NCI-H524 treated with DMSO at 0.1 percent for 48 hours (cell line): ENCODE results near the gene VRK2.
"Not testable (repeated sequence)": the region's sequence is repeated elsewhere in the genome, so short reads cannot be mapped to it uniquely, and the experiment has no call there.

Experiments used
- DNase-seq: peaks from one replicate; lab custom pipeline; 2025; lab: John Stamatoyannopoulos, UW

Gene VRK2

DNA sequence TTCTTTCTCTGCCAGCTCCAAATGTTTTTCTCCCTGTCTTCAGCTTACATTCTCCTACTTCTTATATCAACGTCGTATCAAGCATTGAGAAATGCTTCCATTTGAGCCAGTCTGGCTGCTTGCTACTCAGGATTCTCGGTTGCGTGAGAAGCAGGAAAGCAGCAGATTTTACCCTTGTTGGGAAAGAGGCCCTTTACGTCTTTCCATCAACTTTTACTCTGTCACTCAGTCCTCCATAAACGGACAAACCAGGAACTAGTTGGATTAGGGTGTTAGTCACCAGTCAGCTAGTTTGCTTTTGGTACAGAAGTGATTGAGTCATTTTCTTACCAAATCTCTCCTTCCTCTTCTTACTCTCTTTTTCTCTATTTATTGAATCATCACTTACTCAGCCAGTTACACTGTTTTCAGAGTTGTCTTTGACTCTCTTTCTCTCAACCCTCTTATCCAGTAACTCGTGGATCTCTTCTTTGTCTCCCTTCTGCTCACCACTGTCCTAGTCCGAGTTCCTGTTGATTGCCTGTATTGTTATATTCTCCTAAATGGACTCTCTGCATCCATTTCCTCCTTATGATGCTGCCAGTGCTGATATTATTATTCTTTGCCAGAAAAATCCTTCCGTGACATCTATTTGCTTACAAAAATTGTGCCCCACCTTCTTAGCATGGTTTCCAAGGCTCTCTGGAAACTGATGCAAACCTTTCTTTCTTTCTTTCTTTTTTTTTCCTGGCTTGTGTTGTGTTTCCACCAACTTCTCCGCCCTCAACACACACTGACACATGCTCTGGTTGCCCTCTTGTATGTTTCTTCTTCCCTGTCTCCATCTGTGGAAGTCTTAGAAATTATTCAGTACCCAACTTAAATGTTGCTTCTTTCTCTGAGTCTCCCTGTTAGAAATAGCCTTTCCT is 61.5 kb downstream of the VRK2 start:
- DNase-seq: no peak

DNA sequence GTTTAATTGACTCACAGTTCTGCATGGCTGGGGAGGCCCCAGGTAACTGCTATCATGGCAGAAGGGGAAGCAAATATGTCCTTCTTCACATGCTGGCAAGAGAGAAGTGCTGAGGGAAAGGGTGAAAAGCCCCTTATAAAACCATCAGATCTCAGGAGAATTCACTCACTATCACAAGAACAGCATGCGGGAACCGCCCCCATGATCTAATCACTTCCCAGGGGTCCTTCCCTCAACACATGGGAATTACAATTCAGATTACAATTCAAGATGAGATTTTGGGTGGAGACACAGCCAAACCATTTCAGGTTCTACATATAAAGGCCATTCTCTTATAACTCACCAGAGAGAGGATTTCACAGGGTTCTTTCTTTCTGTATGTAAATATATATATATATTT is 62.9 kb downstream of the VRK2 start:
- DNase-seq: no peak

DNA sequence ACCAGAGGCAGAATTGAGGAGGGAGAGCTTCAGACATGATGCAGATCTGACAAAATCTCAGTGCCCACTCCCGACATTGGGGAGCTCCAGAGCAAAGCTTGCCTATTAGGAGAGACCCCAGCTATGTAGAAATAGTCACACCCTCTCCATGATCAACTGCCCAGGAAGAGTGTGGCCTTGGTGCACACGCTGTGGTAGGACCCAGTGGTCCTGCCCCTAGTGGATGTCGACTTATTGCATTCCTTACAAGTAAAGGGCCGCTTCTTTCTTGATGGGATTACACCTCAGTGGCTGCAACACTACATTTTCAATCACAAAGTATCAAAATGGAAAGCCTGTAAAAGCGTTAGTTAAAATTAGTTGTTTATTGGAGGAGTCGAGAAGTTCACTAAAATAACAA is 64.2 kb downstream of the VRK2 start:
- no peak for DNase-seq

DNA sequence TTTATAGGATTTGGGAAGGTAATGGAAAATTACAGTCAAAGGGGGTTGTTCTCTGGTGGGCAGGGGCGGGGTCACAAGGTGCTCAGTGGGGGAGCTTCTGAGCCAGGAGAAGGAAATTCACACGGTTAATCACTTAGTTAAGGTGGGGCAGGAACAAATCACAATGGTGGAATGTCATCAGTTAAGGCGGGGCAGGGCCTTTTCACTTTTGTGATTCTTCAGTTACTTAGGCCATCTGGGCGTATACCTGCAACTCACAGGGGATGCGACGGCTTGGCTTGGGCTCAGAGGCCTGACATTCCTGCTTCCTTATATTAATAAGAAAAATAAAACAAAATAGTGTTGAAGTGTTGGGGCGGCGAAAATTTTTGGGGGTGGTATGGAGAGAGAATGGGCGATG is 67.0 kb downstream of the VRK2 start:
- not testable (repeated sequence) for DNase-seq

DNA sequence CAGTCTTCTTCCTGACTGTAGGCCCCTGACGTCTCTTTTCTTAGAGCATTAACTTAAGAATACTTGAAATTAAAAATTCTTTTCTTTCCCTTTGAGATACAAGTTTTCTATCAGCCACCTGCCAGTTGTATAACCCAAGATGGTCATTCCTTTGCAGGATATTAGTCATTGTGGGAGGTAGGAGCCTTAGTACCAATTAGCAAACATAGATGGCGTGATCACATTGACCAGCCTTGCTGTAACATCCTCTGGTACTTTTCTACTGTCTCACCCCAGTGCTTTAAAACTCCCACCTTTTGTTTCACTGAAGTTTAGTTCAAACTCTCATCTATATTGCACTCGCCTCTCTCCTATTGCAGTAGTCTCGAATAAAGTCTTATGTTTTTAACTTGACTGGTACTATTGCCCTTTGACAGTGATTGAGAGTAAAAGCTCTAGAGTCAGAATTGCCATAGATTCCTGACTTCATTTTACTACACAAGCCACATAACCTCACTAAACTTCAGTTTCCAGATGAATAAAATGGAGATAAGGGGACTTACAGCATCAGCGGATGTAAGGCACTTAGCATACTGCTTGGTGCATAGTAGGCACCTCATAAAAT is 74.1 kb downstream of the VRK2 start:
- DNase-seq: no peak

DNA sequence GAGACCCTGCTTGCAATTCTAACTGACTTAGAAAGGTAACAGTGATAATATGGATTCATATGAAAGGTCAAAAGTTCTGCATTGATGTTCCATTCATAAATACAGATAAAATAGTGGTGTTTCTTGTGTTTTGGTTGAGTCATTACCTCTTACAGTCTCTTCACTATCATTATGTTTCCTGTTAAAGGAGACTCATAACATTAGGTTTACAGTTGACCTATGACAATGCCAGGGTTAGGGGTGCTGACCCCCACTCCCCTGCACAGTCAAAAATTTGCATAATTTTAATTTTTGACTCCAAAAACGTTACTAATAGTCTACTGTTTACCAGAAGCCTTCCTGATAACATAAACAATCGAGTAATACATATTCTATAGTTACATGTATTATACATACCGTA is 75.4 kb downstream of the VRK2 start:
- DNase-seq: no peak

DNA sequence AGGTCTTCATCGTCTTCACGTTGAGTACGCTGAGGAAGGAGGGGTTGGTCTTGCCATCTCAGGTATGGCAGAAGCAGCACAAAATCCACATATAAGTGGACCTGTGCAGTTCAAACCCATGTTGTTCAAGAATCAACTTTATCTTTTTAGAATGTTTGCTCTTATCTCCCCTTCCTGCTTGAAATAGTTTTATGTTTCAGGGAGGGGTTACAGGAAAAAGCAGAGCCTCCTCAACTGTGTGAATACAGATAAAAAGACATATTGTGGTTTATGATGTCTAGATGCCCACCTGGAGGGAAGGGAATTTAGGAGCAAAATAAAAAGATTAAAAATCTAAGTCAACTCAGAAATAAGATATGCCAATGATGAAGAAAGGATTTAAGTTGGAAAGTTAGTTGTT is 75.9 kb downstream of the VRK2 start:
- no peak for DNase-seq

DNA sequence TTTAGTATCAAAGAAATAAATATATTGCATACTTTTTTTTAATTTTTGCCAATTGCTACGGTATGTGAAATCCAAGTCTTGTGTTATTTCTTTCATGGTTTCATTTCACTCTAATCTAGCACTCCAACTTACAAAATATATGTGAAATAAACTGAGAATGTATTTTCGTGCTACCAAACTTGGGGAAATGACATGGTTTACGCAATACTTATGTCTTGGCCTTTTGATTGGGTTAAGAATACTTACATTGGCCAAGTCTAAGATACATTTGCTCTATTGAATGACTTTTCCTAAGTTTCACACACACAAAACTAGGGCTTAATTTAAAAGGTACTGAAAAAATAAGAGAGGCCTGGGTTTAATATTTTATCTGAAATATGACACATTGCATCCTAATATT is 80.5 kb downstream of the VRK2 start:
- DNase-seq: no peak

DNA sequence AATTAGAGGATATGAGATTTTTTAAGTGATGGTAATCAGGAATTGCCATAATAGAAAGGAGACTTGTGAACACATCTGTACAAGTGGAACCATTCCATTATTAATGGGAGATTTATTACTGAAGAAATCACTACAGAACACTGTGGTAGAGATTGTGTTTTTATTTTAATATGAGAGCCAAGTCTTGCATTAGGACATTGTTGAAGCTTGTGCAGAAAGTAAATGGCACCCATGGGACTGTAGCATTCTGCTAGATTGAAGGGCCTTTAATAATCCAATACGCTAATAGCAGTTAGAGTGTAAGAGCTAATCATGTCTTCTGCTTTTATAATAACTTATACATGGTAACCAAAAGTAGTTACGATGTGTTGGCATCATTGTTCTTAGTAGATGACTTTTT is 83.6 kb downstream of the VRK2 start:
- no peak for DNase-seq

DNA sequence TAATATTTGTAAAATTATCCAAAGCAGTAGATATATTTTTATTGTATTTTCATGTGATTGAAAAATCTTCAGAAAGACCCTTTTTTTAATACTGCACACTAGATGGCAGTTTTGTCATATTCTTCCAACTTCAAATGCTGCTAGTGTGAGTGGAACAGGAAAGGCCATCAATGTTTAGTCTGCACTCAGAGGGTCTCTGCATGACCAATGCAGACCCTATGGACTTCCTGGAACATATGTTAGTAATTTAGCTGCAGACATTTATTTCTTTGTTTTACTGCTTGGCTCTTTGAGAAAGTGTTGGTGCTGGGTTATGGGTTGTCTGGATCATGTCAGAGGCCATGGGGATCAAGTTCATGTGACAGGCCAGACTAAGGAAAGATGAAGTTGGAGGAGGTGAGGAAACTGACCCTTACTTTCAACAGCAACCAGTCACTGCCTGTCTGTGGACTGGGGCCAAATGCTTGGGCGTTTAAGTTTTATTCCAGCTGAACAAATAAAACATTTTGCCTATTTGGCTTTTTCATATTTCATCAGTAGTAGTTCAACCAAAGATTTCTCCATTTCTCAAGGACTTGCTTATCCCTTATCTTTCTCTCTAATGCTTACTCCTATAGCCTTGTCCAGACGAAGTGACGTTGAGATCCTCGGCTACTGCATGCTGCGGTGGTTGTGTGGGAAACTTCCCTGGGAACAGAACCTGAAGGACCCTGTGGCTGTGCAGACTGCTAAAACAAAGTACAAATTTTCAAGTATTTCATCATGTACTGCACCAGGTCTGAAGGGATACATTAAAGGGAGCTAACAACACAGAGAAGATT is 84.8 kb downstream of the VRK2 start:
- no peak for DNase-seq

DNA sequence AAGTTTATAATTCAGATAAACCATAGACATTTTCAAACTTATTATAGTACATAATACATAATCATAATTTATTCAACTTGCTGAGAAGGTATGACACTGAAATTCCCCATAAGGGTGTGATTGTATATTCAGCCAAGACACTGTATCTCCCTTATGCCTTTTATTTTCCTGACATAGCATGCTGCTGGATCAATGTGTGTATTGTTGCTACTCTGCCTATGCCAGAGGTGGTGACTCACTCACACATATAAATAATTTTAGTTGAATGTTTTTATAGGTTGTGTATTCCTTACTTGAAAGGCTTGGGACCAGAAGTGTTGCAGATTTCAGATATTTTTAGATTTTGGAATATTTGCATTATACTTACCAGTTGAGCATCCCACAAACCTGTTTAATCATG is 86.8 kb downstream of the VRK2 start:
- DNase-seq: no peak

DNA sequence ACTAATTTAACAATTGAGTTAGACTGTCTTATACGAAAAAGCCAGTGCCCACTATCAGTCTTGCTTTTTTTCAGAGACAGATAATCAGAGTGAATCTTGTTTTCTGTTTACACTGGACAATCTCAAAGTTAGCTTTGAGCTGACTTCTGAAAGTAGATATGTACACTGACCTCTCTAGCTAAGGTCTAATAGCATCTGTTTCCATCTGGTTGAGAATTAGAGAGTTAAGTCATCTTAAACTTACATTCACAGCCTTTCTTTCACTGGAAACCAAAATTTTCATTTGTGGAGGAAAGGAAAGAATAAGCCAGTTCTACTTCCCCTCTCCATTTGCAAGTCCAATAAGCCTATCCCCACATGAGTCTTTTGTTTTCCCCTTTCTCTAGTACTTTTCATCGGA is 89.3 kb downstream of the VRK2 start:
- no peak for DNase-seq

DNA sequence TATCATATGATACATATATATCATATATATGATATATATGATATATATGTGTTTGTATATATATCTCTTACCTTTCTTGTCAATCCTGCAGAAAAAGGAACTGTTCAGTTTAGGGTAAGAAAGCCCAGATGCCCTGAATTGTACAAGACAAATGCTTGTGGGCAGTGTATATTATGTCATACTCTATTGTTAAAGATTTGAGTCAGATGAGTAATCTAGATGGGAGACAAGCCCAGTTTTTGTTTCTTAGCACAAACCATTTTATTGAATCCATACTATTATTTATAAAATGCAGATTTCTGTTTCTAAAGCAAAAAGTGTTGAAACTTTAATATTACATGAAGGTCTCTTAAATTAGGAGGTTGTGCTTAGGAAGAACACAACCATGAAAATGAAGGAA is 90.6 kb downstream of the VRK2 start:
- DNase-seq: no peak

DNA sequence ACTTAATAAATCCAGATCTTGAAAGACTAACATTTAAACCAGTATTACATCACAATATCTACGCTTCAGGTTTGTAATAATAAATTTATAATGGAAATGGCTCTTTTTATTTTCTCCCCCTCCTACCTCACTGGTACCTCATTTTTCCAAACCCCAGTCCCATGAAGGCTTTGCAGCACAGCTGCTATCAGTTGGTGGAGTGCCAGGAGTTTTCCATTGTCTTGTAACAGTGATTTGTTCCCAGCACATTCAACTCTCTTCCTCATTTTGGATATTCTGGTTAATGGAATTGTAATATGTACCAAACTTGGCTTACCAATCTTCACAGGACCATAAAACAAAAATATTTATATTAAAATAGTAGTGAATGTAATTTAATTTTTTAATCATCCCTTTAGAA is 91.2 kb downstream of the VRK2 start:
- DNase-seq: no peak

DNA sequence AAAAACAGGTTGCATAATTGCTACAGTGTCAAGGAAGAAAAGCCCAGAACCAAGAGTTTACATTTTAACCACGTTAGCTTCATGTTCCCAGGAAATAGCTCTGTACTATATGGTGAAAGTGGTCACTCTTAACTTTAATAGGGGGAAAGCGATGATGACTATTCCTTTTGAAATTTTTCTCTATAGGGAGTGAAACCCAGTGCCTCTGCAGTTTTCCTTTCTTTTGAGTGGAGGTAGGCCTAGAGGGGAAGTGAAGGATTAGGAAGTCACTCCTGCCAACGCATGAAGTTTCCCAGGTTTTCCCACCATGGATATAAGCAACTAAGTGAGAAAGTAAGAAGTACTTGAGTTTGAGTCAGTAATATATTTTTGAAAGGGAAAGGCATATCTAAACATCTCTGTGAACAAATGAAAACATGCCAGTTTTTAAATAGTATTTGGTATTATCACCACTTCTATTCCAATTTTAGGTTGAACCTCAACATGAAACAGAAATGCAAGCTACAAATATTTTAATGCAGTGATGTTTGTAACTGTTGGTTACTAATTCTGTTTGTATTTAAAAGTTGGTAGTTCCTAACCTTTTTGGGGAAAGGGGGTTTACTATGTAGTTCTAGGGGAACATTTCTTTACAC is 91.9 kb downstream of the VRK2 start:
- no peak for DNase-seq

DNA sequence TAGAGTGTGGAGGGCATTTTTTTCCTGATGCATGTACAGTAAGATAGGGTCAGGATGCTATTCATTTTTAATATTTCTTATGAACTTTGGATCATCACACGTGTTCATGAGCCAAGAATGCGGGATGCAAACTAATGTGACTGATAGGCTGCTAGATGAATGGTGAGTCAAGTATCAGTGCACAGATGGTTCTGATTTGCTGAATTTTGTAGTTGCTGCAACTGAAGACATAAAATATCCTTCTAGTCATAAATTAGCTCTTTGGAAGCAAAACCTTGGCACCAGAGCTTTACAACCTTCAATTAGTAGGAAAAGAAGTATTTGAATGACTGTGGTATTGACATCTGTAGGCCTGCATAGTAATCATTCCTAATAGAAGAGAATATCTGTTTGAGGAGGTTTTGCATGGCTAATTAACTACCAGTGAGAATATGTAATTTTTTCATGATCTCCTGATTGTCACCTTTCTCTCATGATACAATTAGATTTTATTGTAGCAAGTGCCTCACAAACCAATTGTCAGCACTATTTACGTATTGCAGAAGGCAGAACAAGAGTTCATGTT is 94.0 kb downstream of the VRK2 start:
- DNase-seq: no peak

DNA sequence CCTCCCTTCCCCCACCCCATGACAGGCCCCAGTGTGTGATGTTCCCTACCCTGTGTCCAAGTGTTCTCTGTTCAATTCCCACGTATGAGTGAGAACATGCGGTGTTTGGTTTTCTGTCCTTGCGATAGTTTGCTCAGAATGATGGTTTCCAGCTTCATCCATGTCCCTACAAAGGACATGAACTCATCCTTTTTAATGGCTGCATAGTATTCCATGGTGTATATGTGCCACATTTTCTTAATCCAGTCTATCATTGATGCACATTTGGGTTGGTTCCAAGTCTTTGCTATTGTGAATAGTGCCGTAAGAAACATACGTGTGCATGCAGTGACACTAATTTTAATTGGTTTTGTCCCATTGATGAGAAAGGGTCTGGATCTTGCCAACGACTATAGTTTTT is 99.2 kb downstream of the VRK2 start:
- not testable (repeated sequence) for DNase-seq

DNA sequence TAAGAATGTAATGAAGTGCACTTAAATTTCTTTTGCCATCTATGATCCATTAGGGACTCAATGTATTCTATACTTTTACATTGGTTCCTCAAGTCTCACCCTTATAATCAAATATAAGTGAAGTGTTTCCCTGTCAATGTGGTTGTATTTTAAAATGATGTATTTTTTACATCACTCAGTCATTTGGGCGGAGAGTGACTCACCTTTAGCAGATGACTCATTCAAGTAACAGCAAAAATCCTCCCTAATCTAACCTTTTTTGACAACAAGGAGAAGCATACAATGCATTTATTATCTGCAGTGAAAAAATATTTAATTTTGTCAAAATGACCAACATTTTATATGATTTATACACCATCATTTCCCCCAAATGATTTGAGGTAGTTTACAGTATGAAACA is 100.1 kb downstream of the VRK2 start:
- DNase-seq: no peak

DNA sequence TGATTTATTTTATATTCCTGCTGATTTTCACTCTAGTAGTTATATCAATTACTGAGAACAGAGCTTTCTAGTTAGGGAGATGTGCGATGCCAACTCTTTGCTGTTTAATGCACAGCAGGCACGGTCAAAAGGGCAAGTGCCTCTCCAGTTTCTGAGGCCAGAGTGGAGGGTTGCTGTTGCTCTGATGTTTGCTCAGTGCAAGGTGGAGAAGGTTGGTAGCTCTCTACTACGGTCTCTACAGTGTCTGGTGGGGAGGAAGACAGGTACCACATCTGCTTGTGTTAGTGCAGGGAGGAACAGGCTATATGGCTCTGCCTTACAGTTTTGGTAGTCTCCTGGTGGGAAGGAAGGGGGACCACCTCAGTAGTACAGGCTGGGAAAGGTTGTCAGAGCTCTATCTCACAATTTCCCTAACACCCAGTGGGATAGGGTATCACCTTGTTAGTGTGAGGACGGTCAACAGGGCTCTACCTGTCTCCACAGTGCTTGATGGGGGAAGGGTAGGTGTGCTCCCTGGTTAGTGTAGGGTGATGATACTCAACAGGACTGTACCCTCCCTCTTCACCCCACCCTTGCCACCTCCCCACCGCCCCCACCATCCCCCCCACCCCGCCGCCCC is 108.7 kb downstream of the VRK2 start:
- DNase-seq: no peak

DNA sequence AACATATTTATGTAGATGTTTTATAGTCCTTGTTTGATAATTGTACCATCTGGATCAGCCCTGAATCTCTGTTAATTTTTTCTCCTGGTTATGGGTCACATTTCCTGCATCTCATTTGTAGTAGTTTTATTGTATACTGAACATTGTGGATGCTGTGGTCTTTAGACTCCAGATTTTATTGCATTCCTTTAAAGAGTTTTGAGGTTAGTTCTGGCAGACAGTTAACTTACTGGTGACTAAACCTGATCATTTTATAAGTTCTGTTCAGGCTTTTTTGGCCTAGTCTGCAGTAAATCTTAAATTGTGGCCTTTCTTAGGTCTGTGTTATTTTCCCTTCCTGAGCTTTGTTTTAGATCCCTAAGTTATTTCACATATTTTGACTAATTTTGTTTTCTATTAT is 110.2 kb downstream of the VRK2 start:
- DNase-seq: no peak

DNA sequence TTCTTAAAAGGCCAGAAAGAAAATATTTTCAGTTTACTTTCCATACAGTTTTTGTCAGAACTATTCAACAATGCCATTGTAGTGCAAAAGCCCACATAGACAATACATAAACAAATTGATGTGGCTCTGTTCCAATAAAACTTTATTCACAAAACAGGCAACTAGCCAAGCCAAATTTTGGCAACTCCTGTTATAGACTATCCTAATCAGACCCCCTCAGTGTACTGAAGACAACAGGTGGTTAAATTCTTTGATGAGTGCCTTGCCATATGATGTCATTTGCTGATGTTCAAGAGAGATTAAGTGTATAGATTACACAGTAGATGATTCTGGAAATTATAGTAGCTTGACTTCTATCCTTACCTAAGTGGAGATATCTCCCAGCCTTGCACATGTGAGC is 111.1 kb downstream of the VRK2 start:
- peak; percentile 13 for DNase-seq

DNA sequence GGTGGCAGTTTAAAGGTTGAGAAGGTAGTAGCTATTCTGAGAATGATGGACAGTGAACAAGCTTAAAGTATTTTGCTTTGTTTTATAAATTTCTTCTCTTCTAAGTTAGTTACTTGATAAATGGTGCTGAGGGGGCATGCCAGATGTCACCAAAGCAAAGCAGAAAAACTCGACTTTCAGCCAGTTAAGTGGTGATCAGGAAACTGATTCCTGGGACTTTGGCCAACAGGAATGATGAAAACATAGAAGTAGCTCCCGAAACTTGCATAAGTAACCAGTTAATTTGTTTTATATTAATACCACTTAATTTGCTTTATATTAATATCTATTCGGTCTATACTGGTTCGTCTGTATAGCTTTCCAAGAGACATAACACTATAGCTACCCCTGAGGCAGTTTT is 111.9 kb downstream of the VRK2 start:
- no peak for DNase-seq
